Measurements from ENCODE around the gene LOXHD1. TPM values are rescaled to one million over a fixed set of nuclear protein-coding genes. Genes with fewer than 3 reads are reported as not detected.

The LOXHD1 gene
- total RNA-seq, 1 donor from 2014 or later = under 0.01 TPM

DNA sequence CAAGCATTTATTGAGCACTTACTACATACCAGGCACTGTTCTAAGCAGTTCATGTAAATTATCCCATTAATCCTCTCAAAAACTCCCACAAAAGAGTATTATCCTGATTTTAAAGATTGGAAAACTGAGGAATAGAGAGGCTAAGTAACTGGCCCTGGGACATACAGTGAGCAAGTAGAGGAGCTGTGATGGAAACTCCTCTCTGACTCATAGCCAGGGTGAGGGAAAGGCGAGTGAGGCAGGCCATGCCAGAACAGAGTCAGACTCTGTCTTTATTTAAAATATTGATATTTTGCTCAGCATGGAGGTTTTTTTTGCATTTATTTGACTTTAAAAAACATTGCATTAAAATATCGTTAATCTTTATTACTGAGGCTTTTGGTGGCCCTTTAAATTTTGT, 208.0 kb downstream of the LOXHD1 start:
- no peak for DNase-seq (ENCODE audit: low read depth in 2 of 2)

DNA sequence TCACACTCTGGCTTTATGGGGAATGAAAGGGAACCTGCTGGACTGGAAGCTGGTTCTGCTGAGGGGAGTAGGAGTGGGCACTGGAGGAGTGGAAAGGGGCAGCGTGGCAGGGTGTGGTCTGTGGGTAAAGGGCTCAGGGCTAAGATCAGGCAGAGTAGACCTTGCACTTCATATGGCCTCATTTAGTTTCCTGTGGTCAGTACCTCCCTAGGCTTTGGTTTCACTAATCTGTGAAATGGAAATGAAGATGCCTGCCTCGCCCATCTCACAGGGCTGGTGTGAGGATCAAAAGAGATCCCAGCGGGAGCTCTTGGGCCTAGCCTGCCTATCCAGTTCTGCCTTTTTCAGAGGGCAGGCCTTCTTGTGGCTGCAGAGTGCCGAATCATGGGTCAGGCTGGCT, 208.7 kb downstream of the LOXHD1 start:
- no peak for DNase-seq (ENCODE audit: low read depth in 2 of 2)

DNA sequence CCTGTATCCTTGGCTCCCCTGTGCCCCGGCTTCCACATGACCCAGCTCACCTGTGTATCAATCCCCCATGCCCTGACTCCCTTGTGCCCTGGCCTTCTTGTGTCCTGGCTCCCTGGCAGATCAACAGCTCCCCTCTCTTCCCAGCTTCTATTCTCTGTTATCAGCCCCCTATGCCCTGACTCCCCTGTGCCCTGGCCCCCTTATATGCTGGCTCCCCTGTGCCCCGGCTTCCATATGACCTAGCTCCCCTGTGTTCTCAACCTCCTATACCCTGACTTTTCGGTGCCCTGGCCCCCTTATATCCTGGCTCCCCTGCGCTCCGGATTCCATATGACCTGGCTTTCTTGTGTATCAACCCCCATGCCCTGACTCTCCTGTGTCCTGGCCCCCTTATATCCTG, 209.2 kb downstream of the LOXHD1 start:
- no peak for DNase-seq (ENCODE audit: low read depth in 2 of 2)

DNA sequence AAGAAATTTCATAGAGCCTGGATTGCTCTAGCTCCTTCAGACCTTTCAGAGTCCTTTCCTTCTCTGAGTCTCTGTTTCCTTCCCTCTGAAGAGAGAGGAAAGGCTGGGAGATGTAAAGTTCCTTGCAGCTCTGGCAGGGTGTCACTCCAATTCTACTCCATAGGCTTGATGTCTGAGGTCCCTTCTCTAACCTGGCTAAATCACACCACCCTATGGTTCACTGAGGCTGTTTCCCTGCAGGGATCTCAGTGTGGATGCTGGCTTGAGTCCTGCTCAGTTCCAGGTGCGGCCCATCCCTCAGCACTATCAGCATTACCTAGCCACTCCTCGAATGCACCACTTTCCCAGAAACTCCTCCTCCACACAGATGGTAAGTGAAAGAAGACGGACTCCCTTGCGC, 209.7 kb downstream of the LOXHD1 start:
- DNase-seq (ENCODE audit: low read depth in 2 of 2) = no peak

DNA sequence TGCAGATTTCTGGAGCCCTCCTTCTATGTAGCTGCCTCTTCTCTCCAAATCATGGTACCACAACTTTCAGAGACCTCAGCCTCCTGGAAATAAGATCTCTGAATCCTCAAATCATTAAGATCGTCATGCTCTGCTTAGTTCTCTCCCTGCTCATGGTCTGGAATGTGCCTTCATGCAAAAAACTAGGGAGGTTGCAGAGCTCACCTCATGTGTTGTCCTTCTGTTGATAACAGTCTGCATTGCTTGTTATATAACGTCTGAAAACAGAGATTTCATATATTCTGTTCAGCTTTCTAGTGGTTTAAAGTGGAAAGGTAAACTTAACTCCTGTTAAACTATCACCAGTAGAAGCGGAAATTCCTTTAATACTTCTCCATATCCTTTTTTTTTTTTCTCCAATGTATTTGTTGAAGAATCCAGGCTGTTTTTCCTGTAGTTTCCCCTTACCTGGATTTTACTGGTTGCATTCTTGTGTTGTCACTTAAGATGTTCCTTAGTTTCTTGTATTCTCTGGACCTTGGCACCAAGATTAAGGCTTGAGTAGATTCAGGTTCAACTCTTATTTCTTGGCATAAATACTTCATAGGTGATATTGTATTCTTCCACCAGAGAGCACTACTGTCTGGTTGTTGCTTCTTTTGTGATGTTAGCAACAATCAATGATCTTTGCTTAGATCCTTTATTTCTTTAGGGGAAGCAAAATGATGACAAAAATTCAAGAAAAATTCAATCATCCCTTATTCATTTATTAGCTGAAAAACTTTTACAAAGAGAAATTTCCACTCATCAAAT, 211.3 kb downstream of the LOXHD1 start:
- DNase-seq (ENCODE audit: low read depth in 2 of 2) = no peak

DNA sequence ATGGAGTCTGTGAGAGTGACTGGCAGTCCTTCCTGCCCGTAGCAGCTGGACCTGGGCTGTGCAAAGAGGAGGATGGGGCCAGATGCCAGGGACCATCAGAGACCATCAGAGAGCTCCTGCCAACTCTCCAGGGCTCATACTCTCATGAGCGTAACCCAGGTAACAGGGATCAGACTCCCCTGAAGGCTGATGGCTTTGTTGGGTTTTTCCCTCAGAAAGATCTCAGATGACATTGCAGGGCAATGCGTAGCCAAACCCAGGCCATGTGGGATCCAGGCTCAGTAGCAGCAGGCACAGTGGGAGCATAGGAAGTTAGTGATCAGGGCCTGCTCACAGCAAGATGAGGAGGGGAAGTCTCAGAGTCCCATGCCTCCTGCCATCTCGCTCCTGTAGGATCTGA, 218.0 kb downstream of the LOXHD1 start:
- no peak for DNase-seq (ENCODE audit: low read depth in 2 of 2)

DNA sequence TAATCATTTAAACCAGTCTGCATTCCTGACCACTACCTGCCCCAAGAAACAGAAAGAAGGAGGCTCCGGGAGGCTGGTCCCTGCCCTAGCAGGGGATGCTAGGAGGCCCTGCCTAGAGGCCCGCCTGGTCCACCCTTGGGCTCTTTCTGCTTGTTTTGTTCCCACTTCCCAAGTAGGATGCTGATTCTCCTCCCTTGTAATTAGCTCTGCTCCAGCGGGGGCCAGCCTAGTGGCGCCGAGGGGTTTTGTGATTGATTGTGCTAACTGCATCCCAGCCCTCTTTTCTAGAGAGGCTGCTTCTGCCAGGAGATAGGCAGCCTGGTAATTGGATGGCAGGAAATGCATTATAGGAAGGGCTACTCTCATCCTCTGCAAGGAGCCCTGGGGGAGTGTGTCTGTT, 220.0 kb downstream of the LOXHD1 start:
- DNase-seq (ENCODE audit: low read depth in 2 of 2) = no peak

DNA sequence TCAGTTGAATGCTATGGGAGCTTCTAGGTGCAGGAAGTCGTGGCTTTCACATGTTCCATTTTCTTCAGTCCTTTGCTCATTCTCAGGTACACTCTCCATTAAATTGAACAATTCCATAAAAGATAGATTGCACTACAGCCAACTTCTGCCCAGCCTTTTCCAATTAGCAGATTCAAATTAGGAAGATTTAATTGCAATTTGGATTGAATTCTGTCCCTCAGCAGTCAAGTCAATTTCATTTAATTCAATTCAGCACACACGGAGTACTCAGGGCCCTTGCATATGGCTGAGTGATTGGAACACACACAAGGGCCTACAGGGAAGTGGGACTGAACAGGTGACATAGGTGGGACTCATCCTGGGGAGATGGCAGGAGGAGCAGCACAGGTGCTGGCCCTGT, 220.4 kb downstream of the LOXHD1 start:
- no peak for DNase-seq (ENCODE audit: low read depth in 2 of 2)

DNA sequence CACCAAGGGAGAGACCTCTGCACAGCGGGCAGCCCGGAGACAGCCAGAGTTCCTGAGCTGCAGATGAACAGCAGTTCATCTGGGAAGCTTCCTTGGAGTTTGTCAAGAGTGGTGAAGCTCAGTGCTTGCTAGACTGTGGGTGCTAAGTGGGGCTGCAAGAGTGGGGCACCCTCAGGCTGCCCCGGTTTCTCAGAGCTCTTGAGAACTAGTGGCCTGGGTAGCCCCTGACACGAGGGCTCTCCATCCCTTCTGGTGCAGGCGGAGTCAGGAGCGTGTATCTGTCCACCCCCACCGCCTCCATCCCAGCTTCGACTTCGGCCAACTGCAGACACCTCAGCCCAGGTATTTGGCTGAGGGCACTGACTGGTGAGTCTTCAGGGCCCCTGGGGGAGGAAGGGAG, 222.0 kb downstream of the LOXHD1 start:
- DNase-seq (ENCODE audit: low read depth in 2 of 2) = no peak

DNA sequence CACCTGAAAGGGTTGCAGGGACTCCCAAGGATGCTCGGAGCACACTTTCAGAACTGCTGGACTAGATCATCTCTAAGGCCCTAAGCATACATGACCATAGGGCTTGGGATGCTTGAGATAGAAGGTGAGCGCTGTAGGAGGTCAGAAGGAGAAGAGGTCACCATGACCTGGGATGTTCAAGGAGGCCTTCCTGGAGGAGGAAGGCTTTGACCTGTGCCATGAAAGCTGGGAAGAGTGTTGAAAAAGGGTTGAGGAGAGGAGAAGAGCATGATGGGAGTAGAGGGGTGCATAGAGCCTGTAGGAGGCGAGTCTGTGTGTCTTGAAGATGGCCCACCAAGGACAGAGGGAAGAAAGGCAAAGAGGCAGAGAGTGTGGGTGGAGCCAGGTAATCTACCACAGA, 222.4 kb downstream of the LOXHD1 start:
- no peak for DNase-seq (ENCODE audit: low read depth in 2 of 2)

DNA sequence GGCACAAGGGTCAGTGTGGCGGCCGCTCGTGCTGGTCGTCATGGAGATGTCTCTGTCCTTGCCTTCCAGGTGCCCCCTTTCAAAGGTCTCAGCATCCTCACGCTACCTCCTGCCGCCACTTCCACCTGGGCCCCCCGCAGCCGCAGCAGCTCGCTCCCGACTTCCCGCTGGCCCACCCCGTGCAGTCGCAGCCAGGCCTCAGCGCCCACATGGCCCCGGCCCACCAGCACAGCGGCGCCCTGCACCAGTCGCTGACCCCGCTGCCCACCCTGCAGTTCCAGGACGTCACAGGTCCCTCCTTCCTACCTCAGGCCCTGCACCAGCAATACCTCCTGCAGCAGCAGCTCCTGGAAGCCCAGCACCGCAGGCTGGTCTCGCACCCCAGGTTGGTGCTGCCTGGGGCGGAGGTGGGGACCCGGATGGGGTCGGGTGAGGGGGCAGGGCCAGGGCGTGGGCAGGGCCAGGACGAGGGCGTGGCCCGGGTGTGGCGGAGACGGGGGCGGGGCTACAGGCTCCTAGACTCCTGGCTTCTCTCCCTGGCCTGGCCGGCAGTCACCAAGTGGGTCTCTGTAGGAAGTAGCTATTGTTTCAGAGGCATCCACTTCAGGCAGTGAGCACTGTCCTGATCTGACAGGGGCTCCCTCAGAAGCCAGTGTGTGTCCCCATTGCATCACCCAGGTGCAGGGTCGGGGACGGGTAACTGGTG, 223.7 kb downstream of the LOXHD1 start:
- no peak for DNase-seq (ENCODE audit: low read depth in 2 of 2)

DNA sequence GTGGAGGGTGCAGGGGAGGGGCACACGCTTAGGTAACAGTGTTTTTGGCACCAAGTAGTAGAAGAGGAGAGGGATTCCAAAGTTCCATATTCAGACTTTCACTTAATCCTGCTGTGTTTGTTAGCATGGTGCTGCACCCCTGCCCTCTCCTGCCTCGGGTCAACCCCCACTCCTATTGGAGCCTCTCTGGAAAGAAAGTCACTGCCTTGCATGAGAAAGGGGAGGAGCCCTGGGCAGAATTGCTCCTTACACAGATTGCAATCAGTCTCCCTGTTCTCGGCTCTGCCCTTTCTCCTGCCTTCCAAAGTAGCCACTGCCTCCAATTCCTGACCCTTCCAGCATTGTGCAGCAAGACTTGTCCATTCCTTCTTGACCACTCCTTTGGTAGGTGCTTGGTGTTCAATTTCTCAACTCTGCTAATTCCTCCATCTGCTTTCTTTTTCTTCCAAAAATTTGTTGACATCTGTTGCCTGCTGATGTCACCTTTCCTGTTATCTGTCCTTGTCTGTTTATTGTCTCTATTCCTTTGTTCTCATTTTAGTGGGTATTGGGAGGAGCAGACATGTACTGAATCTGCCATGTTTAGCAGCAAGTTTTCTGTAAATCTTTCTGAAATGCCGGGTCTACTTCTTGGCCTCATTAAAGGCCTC, 225.4 kb downstream of the LOXHD1 start:
- no peak for DNase-seq (ENCODE audit: low read depth in 2 of 2)

DNA sequence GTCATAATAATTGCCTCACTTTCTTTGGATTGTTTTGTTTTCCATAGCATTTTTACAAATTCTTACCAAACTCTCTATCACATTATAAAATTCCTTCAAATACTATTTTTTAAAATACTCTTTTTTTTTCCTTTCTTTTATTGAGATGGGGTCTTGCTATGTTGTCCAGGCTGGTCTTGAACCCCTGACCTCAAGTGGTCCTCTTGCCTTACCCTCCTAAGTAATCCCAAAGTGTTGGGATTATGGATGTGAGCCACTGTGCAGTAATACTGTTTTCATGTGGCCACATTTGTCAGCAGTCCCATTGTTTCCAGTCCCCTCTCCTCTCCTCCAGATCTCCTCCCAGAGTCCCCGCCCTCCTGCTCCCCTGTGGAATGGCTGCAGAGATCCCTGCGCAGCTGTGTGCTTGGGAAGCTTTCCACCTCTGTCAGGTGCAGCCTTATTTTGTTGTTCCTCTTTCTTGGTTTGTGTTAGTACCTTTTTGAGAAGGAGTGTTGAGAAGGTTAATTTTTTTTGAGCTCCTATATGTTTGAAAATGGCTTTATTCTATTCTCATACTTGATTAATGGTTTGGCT, 227.3 kb downstream of the LOXHD1 start:
- no peak for DNase-seq (ENCODE audit: low read depth in 2 of 2)

DNA sequence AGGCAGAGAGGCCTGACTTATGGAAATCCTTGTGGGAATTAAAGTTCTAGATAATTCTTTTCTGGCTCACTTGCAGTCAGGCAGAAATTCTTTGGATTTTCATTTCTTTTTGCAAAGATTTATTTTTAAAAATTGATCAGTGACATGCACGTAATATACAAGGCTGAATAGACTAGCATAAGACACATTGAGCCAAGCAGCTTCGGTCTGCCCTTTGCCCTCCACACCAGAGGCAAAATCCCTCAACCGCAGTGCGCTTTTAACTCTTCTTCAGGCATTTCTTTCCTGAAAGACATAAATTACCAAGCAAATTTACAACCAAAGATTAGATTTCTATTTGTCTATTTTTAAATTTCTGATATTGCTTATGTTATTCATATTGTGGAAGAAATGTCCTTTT, 227.9 kb downstream of the LOXHD1 start:
- no peak for DNase-seq (ENCODE audit: low read depth in 2 of 2)

DNA sequence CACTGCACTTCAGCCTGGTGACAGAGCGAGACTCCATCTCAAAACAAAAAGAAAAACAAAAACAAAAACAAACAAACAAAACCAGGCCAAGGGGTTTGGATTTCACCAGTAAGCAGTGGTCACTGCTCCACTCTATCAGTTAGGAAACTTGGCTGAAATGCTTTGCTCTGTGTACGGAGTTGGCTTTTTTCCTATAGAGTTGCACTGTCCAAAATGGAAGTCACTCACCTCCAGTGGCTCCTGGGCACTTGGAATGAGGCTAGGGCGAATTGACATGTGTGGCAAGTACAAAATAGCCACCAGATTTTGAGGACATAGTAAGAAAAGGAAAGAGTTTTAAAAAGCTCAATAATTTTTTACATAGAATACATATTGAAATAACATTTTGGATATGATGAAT, 228.7 kb downstream of the LOXHD1 start:
- no peak for DNase-seq (ENCODE audit: low read depth in 2 of 2)

DNA sequence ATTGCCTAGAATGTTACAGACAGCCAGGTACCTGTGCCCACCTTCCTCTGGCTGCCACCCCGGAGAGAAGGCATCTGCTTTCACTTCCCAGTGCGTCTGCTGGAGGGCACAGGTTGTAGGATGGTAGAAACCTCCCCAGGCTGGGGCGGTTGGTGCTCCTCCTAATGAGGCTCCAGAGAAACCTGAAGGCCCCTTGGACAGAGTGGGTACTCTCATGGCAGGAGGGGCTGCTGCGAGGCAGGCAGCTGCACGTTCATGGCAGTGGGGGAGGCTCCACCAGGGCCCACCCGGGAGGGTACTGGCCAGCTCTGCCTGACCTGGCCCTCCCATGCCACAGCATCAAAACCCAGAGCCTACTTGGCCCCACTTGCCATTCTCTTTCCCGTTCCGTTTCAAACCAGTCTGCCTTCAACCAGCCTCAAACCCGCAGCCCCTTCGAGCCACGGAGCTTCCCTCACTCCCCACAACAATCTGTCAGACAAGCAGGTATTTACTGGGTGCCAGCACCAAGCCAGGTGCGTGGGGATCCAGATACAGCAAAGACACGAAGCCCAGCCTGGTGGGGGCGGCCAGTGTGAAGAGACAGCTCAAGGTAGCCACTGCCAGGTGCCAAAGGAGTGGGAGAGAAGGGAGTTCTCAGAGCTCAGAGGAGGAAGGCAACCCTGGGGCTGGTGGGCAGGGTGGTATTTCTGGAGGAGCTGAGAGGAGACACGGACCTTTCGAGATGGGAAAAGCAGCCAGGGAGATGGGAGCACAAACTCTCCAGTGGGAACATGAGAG, 229.6 kb downstream of the LOXHD1 start:
- DNase-seq (ENCODE audit: low read depth in 2 of 2) = no peak

Other genes with a start within 250 kb of the LOXHD1 start
- under 0.01 TPM in 1 of 2 replicates, not detected in the other for gene ST8SIA5, start 99.8 kb upstream of the LOXHD1 start, total RNA-seq